Measurements from ENCODE around the gene NAPSA.

The NAPSA gene

GRCh38 chr19:50406829-50407228, 41.4 kb upstream of the NAPSA start:
- H3K4me3 ChIP-seq (ENCODE audit: low read depth, low read length): no peak overlapping the region
- no peak for TF ChIP-seq CTCF (IDR thresholded peaks at IDR 0.05; ENCODE audit: insufficient read depth, low read depth, low read length, missing control alignments)
- no peak for DNase-seq (ENCODE audit: low read depth)

- TF ChIP-seq CTCF (IDR thresholded peaks at IDR 0.05; ENCODE audit: insufficient read depth, low read depth, low read length, missing control alignments): no peak
- no peak for DNase-seq (ENCODE audit: low read depth)
Measured at GRCh38 chr19:50406156-50406820, 40.8 kb upstream of the NAPSA start.

DNA sequence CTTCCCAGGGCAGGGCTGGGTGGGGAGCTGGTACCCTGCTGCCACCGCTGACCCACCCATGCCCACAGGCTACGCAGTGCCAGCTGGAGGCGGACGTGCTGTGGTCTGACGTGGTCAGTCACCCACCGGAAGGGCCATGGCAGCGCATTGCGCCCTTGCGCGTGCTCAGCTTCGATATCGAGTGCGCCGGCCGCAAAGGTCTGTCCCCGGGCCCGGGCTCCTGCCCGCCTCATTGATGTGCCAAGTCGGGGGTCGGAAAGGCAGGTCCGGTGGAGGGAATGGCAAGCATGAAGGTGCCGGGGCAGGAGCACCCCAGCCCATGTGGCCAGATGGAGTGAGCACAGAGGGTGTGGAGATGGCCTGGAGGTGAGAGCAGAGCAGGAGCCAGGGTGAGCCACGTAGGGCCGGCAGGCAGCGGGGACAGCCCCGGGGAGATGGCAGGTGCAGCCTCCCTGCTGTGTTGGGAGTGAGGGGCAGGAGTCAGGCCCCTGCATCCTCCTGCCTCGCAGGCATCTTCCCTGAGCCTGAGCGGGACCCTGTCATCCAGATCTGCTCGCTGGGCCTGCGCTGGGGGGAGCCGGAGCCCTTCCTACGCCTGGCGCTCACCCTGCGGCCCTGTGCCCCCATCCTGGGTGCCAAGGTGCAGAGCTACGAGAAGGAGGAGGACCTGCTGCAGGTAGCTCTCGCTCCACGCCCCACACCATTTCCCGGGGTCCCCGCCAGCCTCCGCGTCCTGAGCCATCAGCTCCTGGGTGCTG, 37.3 kb upstream of the NAPSA start:
- no peak overlapping the region for H3K4me3 ChIP-seq (ENCODE audit: low read depth, low read length)
- no peak for TF ChIP-seq CTCF (IDR thresholded peaks at IDR 0.05; ENCODE audit: insufficient read depth, low read depth, low read length, missing control alignments)
- no peak for DNase-seq (ENCODE audit: low read depth)

More at GRCh38 chr19:50406156-50406820, 40.8 kb upstream of the NAPSA start:
- H3K4me3 ChIP-seq (ENCODE audit: low read depth, low read length): no peak overlapping the region

DNA sequence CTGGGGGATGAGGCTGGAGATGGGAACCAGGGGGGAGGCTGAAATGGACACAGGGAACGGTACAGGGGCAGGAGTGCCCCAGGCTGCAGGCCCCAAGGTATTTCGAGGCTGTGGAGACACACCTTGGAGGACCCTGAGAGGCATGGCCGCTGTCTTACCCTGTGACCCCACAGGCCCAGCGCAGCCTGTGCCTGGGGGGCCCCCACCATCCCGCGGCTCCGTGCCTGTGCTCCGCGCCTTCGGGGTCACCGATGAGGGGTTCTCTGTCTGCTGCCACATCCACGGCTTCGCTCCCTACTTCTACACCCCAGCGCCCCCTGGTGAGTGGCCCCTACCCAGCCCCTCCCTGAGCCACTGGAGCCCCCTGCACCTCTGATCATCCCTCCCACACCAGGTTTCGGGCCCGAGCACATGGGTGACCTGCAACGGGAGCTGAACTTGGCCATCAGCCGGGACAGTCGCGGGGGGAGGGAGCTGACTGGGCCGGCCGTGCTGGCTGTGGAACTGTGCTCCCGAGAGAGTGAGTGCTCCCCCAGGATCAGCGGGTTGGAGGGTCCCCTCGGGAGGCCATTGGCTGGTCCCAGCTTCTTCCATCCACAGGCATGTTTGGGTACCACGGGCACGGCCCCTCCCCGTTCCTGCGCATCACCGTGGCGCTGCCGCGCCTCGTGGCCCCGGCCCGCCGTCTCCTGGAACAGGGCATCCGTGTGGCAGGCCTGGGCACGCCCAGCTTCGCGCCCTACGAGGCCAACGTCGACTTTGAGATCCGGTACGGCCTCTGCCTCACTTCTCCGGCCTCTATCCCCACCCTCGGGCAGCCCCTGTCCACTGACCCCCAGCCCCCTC, 36.4 kb upstream of the NAPSA start:
- TF ChIP-seq CTCF (IDR thresholded peaks at IDR 0.05; ENCODE audit: insufficient read depth, low read depth, low read length, missing control alignments): no peak
- no peak for DNase-seq (ENCODE audit: low read depth)
- no peak overlapping the region for H3K4me3 ChIP-seq (ENCODE audit: low read depth, low read length)

GRCh38 chr19:50399368-50399745, 33.9 kb upstream of the NAPSA start:
- DNase-seq (ENCODE audit: low read depth): no peak
- TF ChIP-seq CTCF (IDR thresholded peaks at IDR 0.05; ENCODE audit: insufficient read depth, low read depth, low read length, missing control alignments): no peak
- no peak overlapping the region for H3K4me3 ChIP-seq (ENCODE audit: low read depth, low read length)

DNA sequence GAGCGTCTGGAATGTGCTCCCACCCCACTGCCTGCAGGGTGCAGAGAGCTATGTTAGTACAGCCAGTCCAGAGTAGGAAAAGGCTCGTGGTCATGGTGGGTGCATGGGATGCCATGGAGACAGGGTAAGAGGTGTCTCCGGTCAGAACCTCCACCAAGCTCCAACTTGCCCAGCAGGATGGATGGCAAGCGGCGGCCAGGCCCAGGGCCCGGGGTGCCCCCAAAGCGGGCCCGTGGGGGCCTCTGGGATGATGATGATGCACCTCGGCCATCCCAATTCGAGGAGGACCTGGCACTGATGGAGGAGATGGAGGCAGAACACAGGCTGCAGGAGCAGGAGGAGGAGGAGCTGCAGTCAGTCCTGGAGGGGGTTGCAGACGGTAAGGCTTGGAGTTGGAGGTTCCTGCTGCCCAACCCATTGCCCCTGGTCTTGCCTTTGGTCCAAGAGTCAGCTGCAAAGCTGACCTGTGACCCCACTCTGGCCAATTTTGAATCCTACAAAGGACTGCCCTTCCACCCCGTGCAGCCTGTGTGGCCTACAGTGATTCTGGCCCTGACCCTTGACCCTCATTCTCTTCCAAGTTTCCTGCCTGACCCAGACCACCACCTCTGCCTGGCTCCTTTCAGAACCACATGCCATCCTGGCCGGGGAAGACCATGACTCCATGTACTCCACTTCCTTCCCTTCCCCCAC, 33.4 kb upstream of the NAPSA start:
- no peak for TF ChIP-seq CTCF (IDR thresholded peaks at IDR 0.05; ENCODE audit: insufficient read depth, low read depth, low read length, missing control alignments)
- no peak overlapping the region for H3K4me3 ChIP-seq (ENCODE audit: low read depth, low read length)
- DNase-seq (ENCODE audit: low read depth): no peak

All from GM12865 (cell line).